GM23248 (cell line): ENCODE measurements around the gene ACKR1. TPM values are rescaled to one million over a fixed set of nuclear protein-coding genes. Genes with fewer than 3 reads are reported as not detected.

Source experiments
- DNase-seq: peaks from one replicate; pipeline ENCODE4 v3.0.0-alpha.2; 2015
- H2AFZ ChIP-seq: fragments of 200-600 bp; sonication (generic); 2 replicates; pipeline ENCODE4 v1.6.1; 2016; ENCODE audit warnings: antibody characterized with exemption
- H3F3A ChIP-seq: fragments of 200-600 bp; sonication (generic); 2 replicates; pipeline ENCODE4 v1.6.1; 2016; ENCODE audit warnings: mild to moderate bottlenecking, antibody characterized with exemption, mixed run types; ENCODE audit not compliant: insufficient read depth
- H3K27ac ChIP-seq: fragments of 200-600 bp; sonication (generic); 2 replicates; pipeline ENCODE4 v1.5.1; 2016; ENCODE audit warnings: mild to moderate bottlenecking
- H3K27me3 ChIP-seq: fragments of 200-600 bp; sonication (generic); replicated peaks from 2 replicates; pipeline ENCODE4 v1.6.1; 2016; ENCODE audit warnings: mild to moderate bottlenecking; ENCODE audit not compliant: insufficient read depth
- H3K36me3 ChIP-seq: fragments of 200-600 bp; sonication (generic); 2 replicates; pipeline ENCODE4 v1.6.1; 2016; ENCODE audit warnings: low read depth, mild to moderate bottlenecking
- H3K4me1 ChIP-seq: fragments of 200-600 bp; sonication (generic); 2 replicates; pipeline ENCODE4 v1.6.1; 2016; ENCODE audit warnings: mild to moderate bottlenecking; ENCODE audit not compliant: insufficient read depth
- H3K4me2 ChIP-seq: fragments of 200-600 bp; sonication (generic); one replicate; pipeline ENCODE4 v1.6.1; 2016; ENCODE audit warnings: mild to moderate bottlenecking; ENCODE audit not compliant: unreplicated experiment
- H3K4me3 ChIP-seq: fragments of 200-600 bp; sonication (generic); 2 replicates; pipeline ENCODE4 v1.5.1; 2016; ENCODE audit warnings: mild to moderate bottlenecking
- H3K79me2 ChIP-seq: fragments of 200-600 bp; sonication (generic); 2 replicates; pipeline ENCODE4 v1.6.1; 2016; ENCODE audit warnings: mild to moderate bottlenecking; ENCODE audit not compliant: insufficient read depth
- H3K9ac ChIP-seq: fragments of 200-600 bp; sonication (generic); 2 replicates; pipeline ENCODE4 v1.6.1; 2016; ENCODE audit warnings: mild to moderate bottlenecking
- H3K9me2 ChIP-seq: fragments of 200-600 bp; sonication (generic); 2 replicates; pipeline ENCODE4 v1.6.1; 2016; ENCODE audit warnings: mixed run types, mild to moderate bottlenecking, moderate library complexity; ENCODE audit not compliant: insufficient read depth
- H3K9me3 ChIP-seq: fragments of 200-600 bp; sonication (generic); one replicate; pipeline ENCODE4 v1.6.1; 2017; ENCODE audit warnings: low read depth
- H4K20me1 ChIP-seq: fragments of 200-600 bp; sonication (generic); 2 replicates; pipeline ENCODE4 v1.6.0; 2016; ENCODE audit not compliant: insufficient read depth
- EZH2 ChIP-seq: fragments of 200-600 bp; sonication (generic); IDR thresholded peaks from 2 replicates; pipeline ENCODE4 v1.6.1; 2018; ENCODE audit warnings: antibody characterized with exemption, mild to moderate bottlenecking; ENCODE audit not compliant: insufficient read depth, poor library complexity, severe bottlenecking
- EZH2phosphoT487 ChIP-seq: fragments of 200-600 bp; sonication (generic); IDR thresholded peaks from 2 replicates; pipeline ENCODE4 v1.6.1; 2018; ENCODE audit warnings: antibody characterized with exemption, moderate library complexity, mild to moderate bottlenecking, low read depth; ENCODE audit not compliant: insufficient read depth
- WGBS, 2 experiments: methylation state at CpG; one replicate each; pipeline ENCODE4 v1.1.6; 2015 to 2017; ENCODE audit warnings: low lambda C conversion rate in 2 of 2, low coverage in 1 of 2; ENCODE audit errors: missing lambda C conversion rate in 2 of 2; 5-methylcytosine and 5-hydroxymethylcytosine counted together
- in situ Hi-C: fragments of 300-500 bp; cut with MboI; formaldehyde crosslinking; loops from 2 replicates; pipeline ENCODE4 v1.15.0; 2020
- polyA plus RNA-seq: library from polyadenylated mRNA; unstranded; fragments of >200 nt; fragmentation: Nextera tagmentation; extraction: Ambion mirVana; gene quantifications from 2 replicates; pipeline ENCODE4 v1.2.1, GENCODE V29; 2016
- total RNA-seq: library from RNA; depleted of rRNA; stranded (reverse); fragments of >200 nt; shearing (Covaris generic); gene quantifications from 2 replicates; pipeline ENCODE4 v1.2.3, GENCODE V29; 2014; rRNA removed

Gene ACKR1
- total RNA-seq: not detected in 2 replicates
- polyA plus RNA-seq: not detected in 2 replicates

DNA sequence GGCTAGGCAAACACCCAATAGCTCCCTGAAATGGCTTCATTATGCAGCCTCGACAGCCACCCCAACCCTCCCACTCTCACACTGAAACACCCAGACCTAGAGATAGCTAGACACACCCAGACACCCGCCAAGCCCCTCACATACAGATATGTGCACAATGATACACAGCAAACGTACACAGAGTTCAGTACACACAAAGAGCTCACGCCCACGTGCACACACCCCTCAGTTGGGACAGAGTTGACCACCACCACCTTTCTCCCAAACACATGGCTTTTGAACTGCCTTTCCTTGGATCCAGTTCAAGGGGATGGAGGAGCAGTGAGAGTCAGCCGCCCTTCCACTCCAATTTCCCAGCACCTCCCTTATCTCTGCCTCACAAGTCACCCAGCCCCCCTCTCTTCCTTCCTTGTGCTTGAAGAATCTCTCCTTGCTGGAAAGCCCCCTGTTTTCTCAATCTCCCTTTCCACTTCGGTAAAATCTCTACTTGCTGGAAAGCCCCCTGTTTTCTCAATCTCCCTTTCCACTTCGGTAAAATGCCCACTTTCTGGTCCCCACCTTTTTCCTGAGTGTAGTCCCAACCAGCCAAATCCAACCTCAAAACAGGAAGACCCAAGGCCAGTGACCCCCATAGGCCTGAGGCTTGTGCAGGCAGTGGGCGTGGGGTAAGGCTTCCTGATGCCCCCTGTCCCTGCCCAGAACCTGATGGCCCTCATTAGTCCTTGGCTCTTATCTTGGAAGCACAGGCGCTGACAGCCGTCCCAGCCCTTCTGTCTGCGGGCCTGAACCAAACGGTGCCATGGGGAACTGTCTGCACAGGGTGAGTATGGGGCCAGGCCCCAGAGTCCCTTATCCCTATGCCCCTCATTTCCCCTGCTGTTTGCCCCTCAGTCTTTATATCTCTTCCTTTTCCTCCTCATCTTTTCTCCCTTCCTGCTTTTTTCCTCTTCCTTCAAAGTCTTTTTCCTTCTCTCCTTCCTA is at the start of gene ACKR1:
TSS of gene ACKR1 (plus strand) at position 715 of the 981 bp plus-strand sequence. CDS start at position 800, 85 bp downstream.
- no peaks in the 10 kb centered on the region for H3K36me3 ChIP-seq
- TF ChIP-seq EZH2 (no peak), EZH2phosphoT487 (no peak)
- no peak within 1 kb of the TSS for H3K27ac ChIP-seq
- no peaks in the 10 kb centered on the region for H3K9me2 ChIP-seq
- no peaks in the 10 kb centered on the region for H3K9me3 ChIP-seq
- no peak within 1 kb of the TSS for H2AFZ ChIP-seq
- H3K4me2 ChIP-seq: no peak within 1 kb of the TSS
- H3K9ac ChIP-seq: no peak within 1 kb of the TSS
- no peaks in the 10 kb centered on the region for H4K20me1 ChIP-seq
- in situ Hi-C loops: no loop called here
- DNase-seq: no peak
- no peaks in the 10 kb centered on the region for H3K79me2 ChIP-seq
- WGBS, 2 experiments: 11 to 13% methylated on average over 13 of the region's 13 CpGs
- no peaks in the 10 kb centered on the region for H3K4me1 ChIP-seq
- H3K27me3 ChIP-seq: peaks cover 29% of the 10 kb centered on the region
- no peaks in the 10 kb centered on the region for H3F3A ChIP-seq
- H3K4me3 ChIP-seq: no peak within 1 kb of the TSS

GRCh38 chr1:159161001-159161718 is 43.5 kb upstream of the ACKR1 start:
- peak overlapping the region; percentile 60 for H3K27ac ChIP-seq
- TF ChIP-seq EZH2phosphoT487 (no peak), EZH2 (no peak)
- H3K27me3 ChIP-seq: peaks cover 10% of the 10 kb centered on the region
- DNase-seq: peak; percentile 93
- in situ Hi-C loops: loop anchor here (5.0 to 25.0 kb wide), 3 partner anchors 36 to 851 kb away; no protein-coding TSS in a partner anchor
- no peaks in the 10 kb centered on the region for H4K20me1 ChIP-seq
- no peaks in the 10 kb centered on the region for H3K79me2 ChIP-seq
- no peaks in the 10 kb centered on the region for H3K9me3 ChIP-seq
- H3K9ac ChIP-seq: peak overlapping the region; percentile 57
- 1% methylated on average over 4 of the region's 4 CpGs for WGBS, 2 experiments
- H3F3A ChIP-seq: peaks cover 3% of the 10 kb centered on the region; the same call in 1 of the 2 replicates
- peaks cover 7% of the 10 kb centered on the region for H3K4me1 ChIP-seq
- no peaks in the 10 kb centered on the region for H3K36me3 ChIP-seq
- H3K4me3 ChIP-seq: peak overlapping the region; percentile 64
- H3K9me2 ChIP-seq: no peaks in the 10 kb centered on the region
- H2AFZ ChIP-seq: peak overlapping the region; percentile 34; the same call in 1 of the 2 replicates
- peak overlapping the region; percentile 97 for H3K4me2 ChIP-seq

- TF ChIP-seq EZH2phosphoT487 (no peak), EZH2 (no peak)
- in situ Hi-C loops: loop anchor here (5.0 to 25.0 kb wide), 3 partner anchors 36 to 851 kb away; no protein-coding TSS in a partner anchor
- peaks cover 9% of the 10 kb centered on the region for H3K27me3 ChIP-seq
- no peaks in the 10 kb centered on the region for H3K9me2 ChIP-seq
- H3K4me1 ChIP-seq: peaks cover 7% of the 10 kb centered on the region
- no peaks in the 10 kb centered on the region for H4K20me1 ChIP-seq
- no peak overlapping the region for H3K27ac ChIP-seq
- no peak overlapping the region for H3K4me3 ChIP-seq
- WGBS, 2 experiments: 40 to 67% methylated on average over 1 of the region's 1 CpG
- H3K36me3 ChIP-seq: no peaks in the 10 kb centered on the region
- peak overlapping the region; percentile 97 for H3K4me2 ChIP-seq
- DNase-seq: no peak
- peaks cover 3% of the 10 kb centered on the region; the same call in 1 of the 2 replicates for H3F3A ChIP-seq
- H2AFZ ChIP-seq: no peak overlapping the region
- H3K9me3 ChIP-seq: no peaks in the 10 kb centered on the region
- H3K9ac ChIP-seq: no peak overlapping the region
- H3K79me2 ChIP-seq: no peaks in the 10 kb centered on the region
Measured at GRCh38 chr1:159161719-159162026, 43.0 kb upstream of the ACKR1 start.
